Omental fat pad (tissue), 4 donors: ENCODE results near the gene YEATS4. TPM values are rescaled to one million over a fixed set of nuclear protein-coding genes. Genes with fewer than 3 reads are reported as not detected.

Experiments used
- small RNA-seq: library from RNA; depleted of rRNA; stranded (forward); fragments of <200 nt; gene quantifications from one replicate; pipeline ENCODE3, GENCODE V24; 2016
- total RNA-seq, 4 donors: library from RNA; depleted of rRNA; stranded (reverse); fragments of >200 nt; gene quantifications; one replicate each; pipeline ENCODE4 v1.1.0, GENCODE V29; 2016

YEATS4 gene
- total RNA-seq, 4 donors from 2014 or later = 6.0 to 10.6 (median 7.0) TPM

Small RNA genes lying within 50 kb of the gene (small RNA-seq; reads per million reads assigned to genes)
- gene RN7SL804P = not detected

Other genes starting within 250 kb of the YEATS4 start
- gene CPSF6, start 120.2 kb upstream of the YEATS4 start, total RNA-seq = 10 to 100 TPM; 23.7 to 37.3 (median 28.0) TPM
- 100 to 1,000 TPM in 2 of 4 donors, 10 to 100 TPM in 2; 39.8 to 214 (median 94.1) TPM for gene LYZ, start 11.4 kb upstream of the YEATS4 start, total RNA-seq
- 10 to 100 TPM; 41.0 to 48.4 (median 47.1) TPM for gene FRS2, start 110.6 kb downstream of the YEATS4 start, total RNA-seq
- gene CCT2, start 225.7 kb downstream of the YEATS4 start, total RNA-seq = 100 to 1,000 TPM in 3 of 4 donors, 10 to 100 TPM in 1; 99.5 to 222 (median 129) TPM